ENCODE measurements around the gene TMC5.
"Not testable (repeated sequence)": the region's sequence is repeated elsewhere in the genome, so short reads cannot be mapped to it uniquely, and the experiment has no call there.

The TMC5 gene

DNA sequence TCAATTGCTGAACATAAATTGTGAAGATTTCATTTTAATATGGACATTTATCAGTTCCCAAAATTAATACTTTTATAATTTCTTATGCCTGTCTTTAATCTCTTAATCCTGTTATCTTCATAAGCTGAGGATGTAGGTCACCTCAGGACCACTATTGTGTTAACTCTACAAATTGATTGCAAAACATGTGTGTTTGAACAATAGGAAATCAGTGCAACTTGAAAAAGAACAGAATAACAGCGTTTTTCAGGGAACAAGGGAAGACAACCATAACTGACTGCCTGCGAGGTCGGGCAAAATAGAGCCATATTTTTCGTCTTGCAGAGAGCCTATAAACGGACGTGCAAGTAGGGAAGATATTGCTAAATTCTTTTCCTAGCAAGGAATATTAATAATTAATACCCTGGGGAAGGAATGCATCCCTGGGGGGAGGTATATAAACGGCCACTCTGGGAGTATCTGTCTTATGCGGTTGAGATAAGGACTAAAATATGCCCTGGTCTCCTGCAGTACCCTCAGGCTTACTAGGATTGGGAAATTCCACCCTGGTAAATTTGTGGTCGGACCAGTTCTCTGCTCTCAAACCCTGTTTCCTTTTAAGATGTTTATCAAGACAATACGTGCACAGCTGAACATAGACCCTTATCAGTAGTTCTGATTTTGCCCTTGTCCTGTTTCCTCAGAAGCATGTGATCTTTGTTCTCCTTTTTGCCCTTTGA is 125.8 kb downstream of the TMC5 start:
- DNase-seq = not testable (repeated sequence)

DNA sequence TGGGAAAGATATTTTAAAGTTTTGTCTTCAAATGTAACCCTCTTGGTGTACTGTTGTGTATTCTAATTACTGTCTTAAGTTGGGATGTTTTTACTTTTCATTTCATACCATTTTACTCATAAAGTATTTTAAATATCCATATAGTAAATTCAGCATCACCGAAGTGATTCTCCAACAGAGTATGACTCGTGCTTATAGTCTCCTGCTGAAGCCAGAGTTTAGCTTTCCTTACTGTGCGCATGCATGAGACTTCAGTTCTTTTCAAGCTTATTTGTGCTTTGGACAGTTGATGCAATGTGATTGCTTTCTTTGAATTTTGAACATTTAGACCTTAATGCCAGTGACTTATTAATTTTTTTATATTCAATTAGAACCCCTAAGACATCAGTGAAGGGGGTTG is 130.5 kb downstream of the TMC5 start:
- DNase-seq = no peak

Measured in SIG-M5 (cell line).